Inflammatory macrophage treated with lipopolysaccharide for 4 hours (primary cell): ENCODE measurements around the gene TJP3.

ENCODE experiments used
- DNase-seq: peaks from one replicate; pipeline ENCODE4 v3.0.0-alpha.2; 2020

The TJP3 gene

GRCh38 chr19:3771000-3771905 is 63.1 kb downstream of the TJP3 start:
- no peak for DNase-seq

- DNase-seq: no peak
Observed at GRCh38 chr19:3771906-3772455, 63.8 kb downstream of the TJP3 start, which contains the start of gene RAX2. Gene RAX2 (minus strand): TSS chr19:3772228. CDS start chr19:3771742, 486 bp downstream.

- DNase-seq: no peak
Observed at GRCh38 chr19:3773814-3774515, 65.8 kb downstream of the TJP3 start.

GRCh38 chr19:3774621-3775373 is 66.6 kb downstream of the TJP3 start:
- no peak for DNase-seq

- DNase-seq: no peak
Observed at GRCh38 chr19:3775374-3775711, 67.2 kb downstream of the TJP3 start.

GRCh38 chr19:3775831-3776230 is 67.6 kb downstream of the TJP3 start:
- no peak for DNase-seq

GRCh38 chr19:3776479-3777040 is 68.4 kb downstream of the TJP3 start:
- DNase-seq: no peak

GRCh38 chr19:3778104-3778867 is 70.1 kb downstream of the TJP3 start:
- DNase-seq: no peak

GRCh38 chr19:3778899-3779723 is 70.9 kb downstream of the TJP3 start:
- DNase-seq: no peak

- DNase-seq: peak; percentile 25
Observed at GRCh38 chr19:3780786-3781304, 72.7 kb downstream of the TJP3 start.

GRCh38 chr19:3781603-3782002 is 73.4 kb downstream of the TJP3 start:
- no peak for DNase-seq

- no peak for DNase-seq
Observed at GRCh38 chr19:3782330-3782729, 74.1 kb downstream of the TJP3 start.

- no peak for DNase-seq
Observed at GRCh38 chr19:3782903-3783302, 74.7 kb downstream of the TJP3 start.

- no peak for DNase-seq
Observed at GRCh38 chr19:3783660-3784584, 75.7 kb downstream of the TJP3 start.

GRCh38 chr19:3784607-3785450 is 76.6 kb downstream of the TJP3 start:
- peak; percentile 83 for DNase-seq

- no peak for DNase-seq
Observed at GRCh38 chr19:3785451-3785937, 77.3 kb downstream of the TJP3 start.

GRCh38 chr19:3785938-3786824 is 78.0 kb downstream of the TJP3 start, which contains the start of gene MATK:
Gene MATK (minus strand): TSS chr19:3786381. CDS start chr19:3785135, 1,246 bp downstream.
- peak; percentile 34 for DNase-seq
